Uterus (tissue), 4 donors: ENCODE data around the gene LGR6. TPM values are rescaled to one million over a fixed set of nuclear protein-coding genes. Genes with fewer than 3 reads are reported as not detected.

ENCODE experiments used
- DNase-seq, 2 donors: peaks; one replicate each; pipeline ENCODE4 v3.0.0-alpha.2; 2019 to 2020
- H3K27ac ChIP-seq, 2 donors: fragments of 200-600 bp; sonication (generic); 1 replicate in 1 of 2; 2 replicates in 1 of 2; pipeline ENCODE4 v1.5.1; 2016 to 2018
- H3K27me3 ChIP-seq, 2 donors: fragments of 200-600 bp; sonication (generic); one replicate each; pipeline ENCODE4 v1.5.1; 2018 to 2019; ENCODE audit warnings: control low read depth in 1 of 2
- H3K36me3 ChIP-seq, 2 donors: fragments of 200-600 bp; sonication (generic); one replicate each; pipeline ENCODE4 v1.5.1; 2019; ENCODE audit warnings: control low read depth in 1 of 2
- H3K4me1 ChIP-seq, 2 donors: fragments of 200-600 bp; sonication (generic); one replicate each; pipeline ENCODE4 v1.5.1; 2018 to 2019; ENCODE audit warnings: control low read depth in 1 of 2
- H3K4me3 ChIP-seq, 2 donors: fragments of 200-600 bp; sonication (generic); 1 replicate in 1 of 2; 2 replicates in 1 of 2; pipeline ENCODE4 v1.5.1; 2018 to 2019; ENCODE audit warnings: mild to moderate bottlenecking in 1 of 2
- H3K9me3 ChIP-seq, 2 donors: fragments of 200-600 bp; sonication (generic); one replicate each; pipeline ENCODE4 v1.5.1; 2019; ENCODE audit warnings: control low read depth in 1 of 2
- CTCF ChIP-seq, 4 experiments: fragments of 200-600 bp in 2 of 4; fragments of 450-650 bp in 2 of 4; sonication (generic) in 2 of 4; IDR thresholded peaks; one replicate each; pipeline ENCODE4 v1.5.1; 2016 to 2019; ENCODE audit warnings: antibody characterized with exemption in 4 of 4, mild to moderate bottlenecking in 2 of 4, moderate library complexity in 1 of 4
- POLR2A ChIP-seq, 2 donors: fragments of 450-650 bp; IDR thresholded peaks; one replicate each; pipeline ENCODE4 v1.6.1; 2016; ENCODE audit warnings: antibody characterized with exemption in 2 of 2, mild to moderate bottlenecking in 1 of 2, moderate library complexity in 1 of 2
- intact Hi-C: fragments of 100-400 bp; cut with DNase I; formaldehyde crosslinking; loops from one replicate; pipeline ENCODE4 v1.15.1; 2023; ENCODE audit warnings: low total_unique reads
- total RNA-seq, 4 donors: library from RNA; depleted of rRNA in 3 of 4; stranded (reverse); fragments of >200 nt in 3 of 4; gene quantifications; one replicate each; pipeline versions ENCODE4 v1.1.0 to v1.2.4, GENCODE V29; 2014 to 2023
- donor health status: DM: yes; HTN: yes; CAD: no.

Gene LGR6
- total RNA-seq, 4 donors from 2014 or later = 3.5 to 7.2 (median 4.0) TPM; not detected in 1

- no peak for DNase-seq
- Histone ChIP-seq H3K9me3 (no peaks in the 10 kb centered on the region), H3K4me3 (no peak overlapping the region), H3K36me3 (no peaks in the 10 kb centered on the region), H3K4me1 (no peaks in the 10 kb centered on the region), H3K27me3 (peaks cover 0 to 6% of the 10 kb centered on the region in 2 donors), H3K27ac (no peak overlapping the region)
- intact Hi-C loops = no loop called here
- TF ChIP-seq POLR2A (IDR thresholded peaks at IDR 0.05) (no peak), CTCF (IDR thresholded peaks at IDR 0.05) (no peak)
Observed at GRCh38 chr1:202210385-202210784, 16.8 kb downstream of the LGR6 start.

- Histone ChIP-seq H3K36me3 (no peaks in the 10 kb centered on the region), H3K27ac (no peak overlapping the region), H3K4me1 (no peaks in the 10 kb centered on the region), H3K4me3 (no peak overlapping the region), H3K27me3 (peaks cover 0 to 6% of the 10 kb centered on the region in 2 donors), H3K9me3 (no peaks in the 10 kb centered on the region)
- intact Hi-C loops = no loop called here
- TF ChIP-seq POLR2A (IDR thresholded peaks at IDR 0.05) (no peak), CTCF (IDR thresholded peaks at IDR 0.05) (no peak)
- DNase-seq = no peak
Observed at GRCh38 chr1:202210969-202211368, 17.4 kb downstream of the LGR6 start.

GRCh38 chr1:202212787-202213186 is 19.2 kb downstream of the LGR6 start:
- Histone ChIP-seq H3K4me1 (no peaks in the 10 kb centered on the region), H3K4me3 (no peak overlapping the region), H3K27ac (no peak overlapping the region), H3K27me3 (peaks cover 0 to 6% of the 10 kb centered on the region in 2 donors), H3K9me3 (no peaks in the 10 kb centered on the region), H3K36me3 (no peaks in the 10 kb centered on the region)
- intact Hi-C loops = no loop called here
- TF ChIP-seq CTCF (IDR thresholded peaks at IDR 0.05) (no peak), POLR2A (IDR thresholded peaks at IDR 0.05) (no peak)
- DNase-seq = no peak

GRCh38 chr1:202213361-202214088 is 19.9 kb downstream of the LGR6 start:
- no peak for DNase-seq
- Histone ChIP-seq H3K27ac (no peak overlapping the region), H3K4me1 (no peaks in the 10 kb centered on the region), H3K4me3 (no peak overlapping the region), H3K27me3 (peaks cover 0 to 6% of the 10 kb centered on the region in 2 donors), H3K9me3 (no peaks in the 10 kb centered on the region), H3K36me3 (no peaks in the 10 kb centered on the region)
- TF ChIP-seq POLR2A (IDR thresholded peaks at IDR 0.05) (no peak), CTCF (IDR thresholded peaks at IDR 0.05) (no peak)
- intact Hi-C loops = no loop called here

- no peak for DNase-seq
- Histone ChIP-seq H3K4me3 (no peak overlapping the region), H3K36me3 (no peaks in the 10 kb centered on the region), H3K4me1 (no peaks in the 10 kb centered on the region), H3K27me3 (peaks cover 0 to 6% of the 10 kb centered on the region in 2 donors), H3K9me3 (no peaks in the 10 kb centered on the region), H3K27ac (no peak overlapping the region)
- TF ChIP-seq POLR2A (IDR thresholded peaks at IDR 0.05) (no peak), CTCF (IDR thresholded peaks at IDR 0.05) (no peak)
- intact Hi-C loops = no loop called here
Observed at GRCh38 chr1:202214089-202214843, 20.7 kb downstream of the LGR6 start.
